ENCODE measurements around the gene RNF43. TPM values are rescaled to one million over a fixed set of nuclear protein-coding genes. Genes with fewer than 3 reads are reported as not detected.

Gene RNF43
- polyA plus RNA-seq, 1 donor (not counting 4 experiments of a cell fraction or from before 2014, with no cell fraction given): 15.0 TPM

GRCh38 chr17:58369214-58370031, 47.9 kb downstream of the RNF43 start:
- Histone ChIP-seq H3K36me3 (ENCODE audit: control insufficient read depth in 2 of 2, extremely low read depth in 1 of 2, insufficient read depth in 2 of 2, low read length in 2 of 2) (peaks cover 17 to 25% of the 10 kb centered on the region in 2 experiments), H3K27ac (ENCODE audit: control insufficient read depth, insufficient read depth, low read length) (no peak overlapping the region), H3K9ac (ENCODE audit: control insufficient read depth, extremely low read depth, insufficient read depth, low read length) (no peak overlapping the region), H3K9me3 (ENCODE audit: control insufficient read depth, low read depth, low read length) (no peaks in the 10 kb centered on the region), H3K9me1 (ENCODE audit: control insufficient read depth, extremely low read depth, insufficient read depth, low read length) (peaks cover under 1% of the 10 kb centered on the region), H2AFZ (ENCODE audit: control insufficient read depth, low read length) (no peak overlapping the region), H3K4me2 (ENCODE audit: control insufficient read depth, extremely low read depth, insufficient read depth, low read depth, low read length) (no peak overlapping the region), H3K27me3 (ENCODE audit: control insufficient read depth, extremely low read depth, insufficient read depth, low read length) (no peaks in the 10 kb centered on the region), H3K4me3 (ENCODE audit: control insufficient read depth in 2 of 3, extremely low read depth in 1 of 3, insufficient read depth in 2 of 3, low read depth in 1 of 3, low read length in 3 of 3) (no peak overlapping the region), H3K4me1 (ENCODE audit: control insufficient read depth, extremely low read depth, insufficient read depth, low read length) (peaks cover 22% of the 10 kb centered on the region), H3K79me2 (ENCODE audit: control insufficient read depth, insufficient read depth, low read length) (peaks cover 16% of the 10 kb centered on the region), H4K20me1 (ENCODE audit: control insufficient read depth, extremely low read depth, insufficient read depth, low read length) (peaks cover 2% of the 10 kb centered on the region)
- no peak for FAIRE-seq
- dilution Hi-C loops (cut with MboI; ENCODE audit: extremely low pct_ligation_motif_present, low sequenced_read_pairs): no loop called here
- TF ChIP-seq, protein P1, sequence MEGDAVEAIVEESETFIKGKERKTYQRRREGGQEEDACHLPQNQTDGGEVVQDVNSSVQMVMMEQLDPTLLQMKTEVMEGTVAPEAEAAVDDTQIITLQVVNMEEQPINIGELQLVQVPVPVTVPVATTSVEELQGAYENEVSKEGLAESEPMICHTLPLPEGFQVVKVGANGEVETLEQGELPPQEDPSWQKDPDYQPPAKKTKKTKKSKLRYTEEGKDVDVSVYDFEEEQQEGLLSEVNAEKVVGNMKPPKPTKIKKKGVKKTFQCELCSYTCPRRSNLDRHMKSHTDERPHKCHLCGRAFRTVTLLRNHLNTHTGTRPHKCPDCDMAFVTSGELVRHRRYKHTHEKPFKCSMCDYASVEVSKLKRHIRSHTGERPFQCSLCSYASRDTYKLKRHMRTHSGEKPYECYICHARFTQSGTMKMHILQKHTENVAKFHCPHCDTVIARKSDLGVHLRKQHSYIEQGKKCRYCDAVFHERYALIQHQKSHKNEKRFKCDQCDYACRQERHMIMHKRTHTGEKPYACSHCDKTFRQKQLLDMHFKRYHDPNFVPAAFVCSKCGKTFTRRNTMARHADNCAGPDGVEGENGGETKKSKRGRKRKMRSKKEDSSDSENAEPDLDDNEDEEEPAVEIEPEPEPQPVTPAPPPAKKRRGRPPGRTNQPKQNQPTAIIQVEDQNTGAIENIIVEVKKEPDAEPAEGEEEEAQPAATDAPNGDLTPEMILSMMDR (optimal IDR thresholded peaks at IDR 0.05 in 1 of 3, IDR thresholded peaks at IDR 0.05 in 1 of 3, conservative IDR thresholded peaks at IDR 0.05 in 1 of 3; ENCODE audit: extremely low read depth in 1 of 3, insufficient read depth in 2 of 3, low read length in 3 of 3): no peak
- TF ChIP-seq EZH2 (IDR thresholded peaks at IDR 0.05; ENCODE audit: low read length): no peak
- no peak for DNase-seq (ENCODE audit: low read depth, low spot score)

GRCh38 chr17:58368860-58369213, 48.5 kb downstream of the RNF43 start:
- Histone ChIP-seq H3K27me3 (ENCODE audit: control insufficient read depth, extremely low read depth, insufficient read depth, low read length) (no peaks in the 10 kb centered on the region), H3K9me3 (ENCODE audit: control insufficient read depth, low read depth, low read length) (no peaks in the 10 kb centered on the region), H3K79me2 (ENCODE audit: control insufficient read depth, insufficient read depth, low read length) (peaks cover 21% of the 10 kb centered on the region), H3K27ac (ENCODE audit: control insufficient read depth, insufficient read depth, low read length) (no peak overlapping the region), H2AFZ (ENCODE audit: control insufficient read depth, low read length) (no peak overlapping the region), H3K9me1 (ENCODE audit: control insufficient read depth, extremely low read depth, insufficient read depth, low read length) (peaks cover 4% of the 10 kb centered on the region), H4K20me1 (ENCODE audit: control insufficient read depth, extremely low read depth, insufficient read depth, low read length) (peaks cover 3% of the 10 kb centered on the region), H3K9ac (ENCODE audit: control insufficient read depth, extremely low read depth, insufficient read depth, low read length) (no peak overlapping the region), H3K4me3 (ENCODE audit: control insufficient read depth in 2 of 3, extremely low read depth in 1 of 3, insufficient read depth in 2 of 3, low read depth in 1 of 3, low read length in 3 of 3) (no peak overlapping the region), H3K4me1 (ENCODE audit: control insufficient read depth, extremely low read depth, insufficient read depth, low read length) (peaks cover 28% of the 10 kb centered on the region), H3K4me2 (ENCODE audit: control insufficient read depth, extremely low read depth, insufficient read depth, low read depth, low read length) (no peak overlapping the region), H3K36me3 (ENCODE audit: control insufficient read depth in 2 of 2, extremely low read depth in 1 of 2, insufficient read depth in 2 of 2, low read length in 2 of 2) (peaks cover 18 to 29% of the 10 kb centered on the region in 2 experiments)
- no peak for TF ChIP-seq EZH2 (IDR thresholded peaks at IDR 0.05; ENCODE audit: low read length)
- TF ChIP-seq, protein P1 (optimal IDR thresholded peaks at IDR 0.05 in 1 of 3, IDR thresholded peaks at IDR 0.05 in 1 of 3, conservative IDR thresholded peaks at IDR 0.05 in 1 of 3; ENCODE audit: extremely low read depth in 1 of 3, insufficient read depth in 2 of 3, low read length in 3 of 3): no peak
- dilution Hi-C loops (cut with MboI; ENCODE audit: extremely low pct_ligation_motif_present, low sequenced_read_pairs): no loop called here
- DNase-seq (ENCODE audit: low read depth, low spot score) (no peak), FAIRE-seq (no peak)

Other genes starting within 250 kb of the RNF43 start
- gene EPX, start 224.8 kb downstream of the RNF43 start, polyA plus RNA-seq: not detected in 3 replicates
- gene MKS1, start 198.3 kb downstream of the RNF43 start, polyA plus RNA-seq: 11.2 to 12.2 TPM (median 12.0 TPM) in 3 replicates
- gene LPO, start 178.9 kb downstream of the RNF43 start, polyA plus RNA-seq: not detected in 3 replicates
- gene MPO, start 136.6 kb downstream of the RNF43 start, polyA plus RNA-seq: not detected in 3 replicates
- gene TSPOAP1, start 88.7 kb downstream of the RNF43 start, polyA plus RNA-seq: 0.02 to 0.10 TPM (median 0.04 TPM) in 3 replicates
- gene SUPT4H1, start 65.3 kb downstream of the RNF43 start, polyA plus RNA-seq: 107 to 206 TPM (median 161 TPM) in 3 replicates
- gene HSF5, start 70.9 kb upstream of the RNF43 start, polyA plus RNA-seq: 0.01 TPM in 1 of 3 replicates, not detected in the others
- gene MTMR4, start 97.1 kb upstream of the RNF43 start, polyA plus RNA-seq: 16.9 to 20.8 TPM (median 18.9 TPM) in 3 replicates